Measurements from ENCODE around the gene OR9Q1. TPM values are rescaled to one million over a fixed set of nuclear protein-coding genes. Genes with fewer than 3 reads are reported as not detected.

The OR9Q1 gene
- total RNA-seq, 5 donors from 2014 or later (not counting 1 experiment from before 2014, with no cell fraction given), result not detected

Other genes with a start within 250 kb of the OR9Q1 start
- gene OR6Q1, start 7.1 kb downstream of the OR9Q1 start, total RNA-seq, result not detected
- not detected for gene OR9I1, start 101.6 kb downstream of the OR9Q1 start, total RNA-seq
- not detected for gene OR9Q2, start 165.2 kb downstream of the OR9Q1 start, total RNA-seq
- not detected for gene OR1S2, start 180.3 kb downstream of the OR9Q1 start, total RNA-seq
- gene OR1S1, start 188.8 kb downstream of the OR9Q1 start, total RNA-seq, result not detected
- not detected for gene OR10Q1, start 205.0 kb downstream of the OR9Q1 start, total RNA-seq
- gene OR10W1, start 244.4 kb downstream of the OR9Q1 start, total RNA-seq, result not detected